Activated T-helper 1 cell treated with Interleukin-2 at 50 U/mL for 16 hours (primary cell): ENCODE results near the gene COLQ.
"Not testable (repeated sequence)": the region's sequence is repeated elsewhere in the genome, so short reads cannot be mapped to it uniquely, and the experiment has no call there.

Source experiments
- DNase-seq: peaks from one replicate; pipeline ENCODE4 v3.0.0-alpha.2; 2020; ENCODE audit warnings: low read depth

Gene COLQ

DNA sequence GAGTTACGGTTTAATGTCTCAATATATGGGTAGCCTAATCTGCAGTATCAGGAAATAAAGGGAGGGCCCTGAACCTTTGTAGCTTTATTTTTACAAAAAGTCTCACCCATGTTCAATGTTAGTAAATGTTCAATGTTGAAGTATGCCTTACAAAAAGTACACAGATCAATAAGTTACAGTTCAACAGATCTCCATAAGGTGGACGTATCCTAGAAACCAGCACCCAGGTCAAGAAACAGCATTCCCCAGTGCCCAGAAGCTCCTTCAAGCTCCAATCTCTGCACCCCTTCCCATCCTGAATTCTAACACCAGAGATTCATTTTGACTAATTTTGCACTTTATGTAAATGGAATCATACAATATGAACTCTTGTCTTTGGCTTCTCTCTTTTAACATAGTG is 31.3 kb downstream of the COLQ start:
- no peak for DNase-seq

DNA sequence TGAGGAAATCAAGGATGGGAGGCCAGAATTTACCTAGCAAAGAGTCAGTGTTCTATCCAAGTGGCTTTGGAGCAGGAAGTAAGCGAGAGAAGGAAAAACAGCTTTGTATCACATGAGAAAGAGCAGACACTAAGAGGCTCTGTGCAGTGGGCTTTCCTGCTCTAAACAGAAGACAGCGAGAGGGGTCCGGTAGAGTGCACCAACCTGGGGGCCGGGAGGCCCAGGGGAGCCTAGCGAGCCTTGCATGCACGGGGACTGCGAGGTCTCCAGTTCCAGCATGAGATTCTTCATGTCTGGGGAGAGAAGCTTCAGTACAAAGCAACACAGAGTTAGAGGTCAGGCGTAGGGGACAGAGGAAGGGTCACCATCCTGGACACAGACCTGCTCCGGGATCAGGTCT is 33.5 kb downstream of the COLQ start:
- DNase-seq, result no peak

DNA sequence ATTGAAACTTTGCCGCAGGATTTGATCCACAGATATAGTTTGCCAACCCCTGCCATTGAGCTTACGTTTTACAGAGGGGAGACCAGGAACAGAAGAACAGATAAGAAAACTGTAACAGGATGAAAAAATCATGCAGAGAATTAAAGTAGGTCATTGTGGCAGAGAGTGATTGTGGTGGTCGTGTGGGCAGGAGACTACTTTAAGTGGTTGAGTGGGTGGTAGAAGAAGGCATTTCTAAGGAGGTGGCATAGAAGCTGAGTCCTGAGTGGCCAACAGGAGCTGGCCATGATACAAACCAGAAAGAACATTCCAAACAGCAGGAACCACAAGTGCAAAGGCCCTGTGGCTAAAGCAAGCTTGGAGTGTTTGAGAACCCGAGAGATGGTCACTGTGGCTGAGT is 34.5 kb downstream of the COLQ start:
- DNase-seq, result no peak

DNA sequence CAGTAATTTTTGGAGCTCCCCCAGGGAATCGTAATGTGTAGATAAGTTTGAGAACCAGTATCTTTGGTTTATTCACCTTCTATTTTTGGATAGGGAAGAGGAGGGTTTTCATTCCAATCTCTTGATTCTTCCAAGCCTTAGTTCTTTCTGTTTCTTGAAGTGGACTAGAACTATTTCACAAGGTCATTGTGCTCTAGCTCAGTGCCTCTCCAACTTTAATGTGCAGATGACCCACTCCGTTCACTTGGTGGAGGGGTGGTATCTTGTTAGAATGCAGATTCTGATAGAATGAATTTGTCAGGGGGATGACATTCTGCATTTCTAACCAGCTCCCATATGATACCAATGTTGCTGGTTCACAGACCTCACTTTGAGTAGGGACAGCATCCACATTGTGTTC is 35.5 kb downstream of the COLQ start:
- DNase-seq, result no peak

DNA sequence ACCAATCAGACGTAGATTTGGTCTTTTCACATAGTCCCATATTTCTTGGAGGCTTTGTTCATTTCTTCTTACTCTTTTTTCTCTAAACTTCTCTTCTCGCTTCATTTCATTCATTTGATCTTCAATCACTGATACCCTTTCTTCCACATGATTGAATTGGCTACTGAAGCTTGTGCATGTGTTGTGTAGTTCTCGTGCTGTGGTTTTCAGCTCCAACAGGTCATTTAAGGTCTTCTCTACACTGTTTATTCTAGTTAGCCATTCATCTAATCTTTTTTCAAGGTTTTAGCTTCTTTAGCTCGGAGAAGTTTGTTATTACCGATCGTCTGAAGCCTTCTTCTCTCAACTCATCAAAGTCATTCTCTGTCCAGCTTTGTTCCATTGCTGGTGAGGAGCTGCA is 37.0 kb downstream of the COLQ start:
- not testable (repeated sequence) for DNase-seq

DNA sequence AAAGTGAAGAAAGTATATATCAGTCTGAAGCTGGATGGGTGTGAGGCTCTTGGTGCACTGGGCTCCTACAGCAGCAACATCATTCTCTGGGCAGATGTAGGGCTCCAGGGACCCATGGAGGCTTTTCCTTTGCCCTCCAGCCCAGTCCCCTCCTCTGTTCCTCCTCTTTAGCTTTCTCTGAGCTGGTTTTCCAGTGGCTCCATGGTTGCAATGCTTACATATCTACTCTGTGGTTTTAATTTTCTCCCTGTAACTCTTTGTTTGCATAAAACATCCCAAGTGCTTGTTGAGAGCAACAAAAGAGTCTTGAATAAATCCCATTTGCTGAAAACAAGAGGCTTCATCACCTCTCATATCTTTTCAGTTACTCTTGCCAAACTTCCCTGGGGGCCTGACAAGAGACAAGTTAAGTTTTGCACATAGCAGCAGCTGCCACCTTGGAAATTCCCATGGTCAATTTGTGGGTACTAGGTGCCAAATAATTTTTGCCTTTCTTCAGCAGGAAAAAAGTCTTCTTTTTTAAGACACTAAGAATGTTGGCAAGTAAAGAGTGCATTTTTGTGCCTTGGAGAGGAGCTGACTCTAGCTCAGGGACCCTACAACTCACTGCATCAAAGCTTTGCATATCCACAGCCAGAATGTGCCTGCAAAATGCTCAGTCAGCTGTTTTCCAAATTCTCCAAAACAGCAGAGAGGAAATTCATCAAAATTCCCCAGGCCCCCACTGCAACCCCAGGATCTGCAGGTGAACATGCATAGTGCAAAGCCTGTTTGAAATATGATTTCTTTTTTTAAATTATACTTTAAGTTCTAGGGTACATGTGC is 41.9 kb downstream of the COLQ start:
- DNase-seq, result no peak

DNA sequence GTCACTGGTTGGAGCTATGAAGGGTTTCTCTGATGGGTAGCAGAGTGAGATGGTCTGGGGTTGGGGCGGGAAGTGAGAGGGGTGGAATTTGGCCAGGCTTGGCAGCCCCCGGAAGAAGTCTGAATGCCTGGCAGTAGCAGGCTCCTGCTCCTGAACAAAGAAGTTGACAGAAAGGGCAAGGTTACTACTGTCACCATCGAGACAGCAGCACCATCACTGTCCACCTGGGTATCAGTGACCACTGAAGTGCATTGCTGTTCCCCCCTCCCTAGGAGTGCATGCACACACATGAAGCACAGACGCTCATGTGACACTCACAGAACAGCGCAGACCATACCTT is 42.9 kb downstream of the COLQ start:
- no peak for DNase-seq

DNA sequence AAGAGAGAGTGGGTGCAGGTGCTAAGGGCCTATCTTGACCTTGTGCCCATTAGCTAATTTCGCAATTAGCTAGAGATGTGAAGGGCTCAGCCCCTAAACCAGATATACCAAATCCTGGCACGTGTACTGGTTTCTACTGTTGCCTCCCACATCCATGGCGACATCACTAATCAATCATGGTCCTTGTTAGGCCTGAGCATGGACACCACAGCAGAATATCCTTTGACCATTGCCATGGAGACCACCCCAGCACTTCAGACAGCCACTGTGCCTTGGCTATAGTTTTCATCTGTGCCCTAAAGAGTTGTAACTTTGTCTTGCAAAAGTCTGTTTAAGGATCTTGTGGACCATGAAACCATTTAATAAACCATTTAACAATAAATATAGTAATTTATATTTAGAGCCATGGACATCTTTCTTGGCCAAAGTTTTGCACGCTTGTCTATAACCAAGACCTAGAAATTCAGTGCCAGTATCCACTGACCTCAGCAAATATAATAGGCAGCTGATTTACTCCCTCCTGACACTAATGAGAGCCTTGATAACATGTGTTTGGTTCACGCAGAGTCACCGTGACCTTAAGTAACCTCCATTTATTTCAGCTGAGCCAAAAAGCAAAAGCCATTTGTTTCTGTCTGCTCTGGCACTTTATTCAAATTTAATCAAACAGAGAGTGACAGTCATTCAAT is 43.4 kb downstream of the COLQ start:
- no peak for DNase-seq

DNA sequence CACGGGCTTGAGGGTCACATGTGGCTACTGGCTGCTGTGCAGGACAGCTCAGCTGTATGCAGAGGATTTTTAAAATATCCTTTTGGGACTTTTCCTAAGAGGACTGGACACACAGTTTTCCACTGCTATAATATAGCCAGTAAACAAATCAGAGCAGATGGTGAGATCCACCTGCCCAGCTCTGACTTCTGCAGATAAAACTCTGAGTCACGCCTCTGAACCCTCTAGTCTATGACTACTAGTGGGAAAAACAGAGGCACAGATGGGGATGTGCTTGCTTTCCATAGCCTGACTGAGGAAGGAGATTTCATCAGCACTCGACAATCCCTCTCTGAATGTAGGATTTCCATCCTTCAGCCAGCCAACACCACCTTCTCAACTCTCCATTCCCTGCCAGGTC is 45.1 kb downstream of the COLQ start:
- DNase-seq, result no peak

DNA sequence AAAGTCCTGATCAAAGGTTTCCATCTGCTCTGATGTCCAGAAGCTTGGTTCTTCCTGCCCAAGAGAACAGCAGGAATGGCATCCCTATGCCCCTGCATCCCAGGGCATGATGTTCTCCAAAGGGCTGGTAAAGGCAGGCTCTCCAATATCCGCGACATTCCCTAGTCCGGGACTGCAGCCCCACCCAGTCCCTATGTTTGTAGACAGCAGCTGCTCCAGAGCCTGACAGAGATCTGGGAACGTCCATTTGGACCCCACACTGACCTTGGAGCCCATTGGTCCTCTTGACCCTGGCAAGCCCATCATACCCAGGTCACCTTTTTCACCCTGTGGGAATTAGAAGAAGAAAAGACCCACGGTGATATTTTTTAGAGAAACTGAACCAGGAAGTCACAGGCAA is 46.3 kb downstream of the COLQ start:
- DNase-seq, result no peak

DNA sequence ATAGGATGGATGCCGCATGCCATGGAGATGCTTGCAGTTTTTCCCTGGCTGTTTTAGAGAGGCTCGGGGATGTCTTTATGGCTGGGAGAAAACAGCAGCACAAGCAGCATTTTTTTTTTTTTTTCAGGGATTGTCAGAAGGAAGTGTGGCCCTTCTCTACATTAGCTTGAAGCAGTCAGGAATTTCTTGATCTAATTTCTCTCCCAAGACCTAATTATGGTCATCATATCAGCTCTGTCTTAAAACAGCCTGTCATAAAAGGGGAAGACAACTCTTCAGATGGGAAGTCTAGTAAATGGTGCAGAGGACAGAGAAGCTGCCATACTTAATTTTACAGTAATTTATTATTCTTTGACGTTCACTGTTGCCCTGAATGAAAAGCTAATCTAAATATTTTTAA is 49.6 kb downstream of the COLQ start:
- DNase-seq, result no peak

DNA sequence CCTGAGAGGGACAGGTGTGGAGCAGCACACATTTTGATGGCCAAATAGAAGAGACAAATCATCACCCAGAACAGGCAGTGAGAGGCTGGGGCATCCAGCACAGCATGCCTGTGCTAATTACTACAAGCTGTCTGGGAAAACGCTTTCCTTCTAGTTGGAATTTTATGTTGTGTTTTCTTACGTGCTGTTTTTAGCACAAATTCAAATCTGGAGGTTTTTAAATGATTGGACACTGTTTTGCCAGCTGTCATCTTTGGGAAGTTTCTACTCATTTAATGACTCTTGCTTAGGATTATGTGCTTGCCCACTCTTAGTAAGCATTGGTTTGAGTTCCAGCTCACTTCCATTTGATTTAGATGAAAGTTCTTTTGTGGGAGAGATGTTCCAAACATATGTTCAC is 50.7 kb downstream of the COLQ start:
- DNase-seq, result no peak

DNA sequence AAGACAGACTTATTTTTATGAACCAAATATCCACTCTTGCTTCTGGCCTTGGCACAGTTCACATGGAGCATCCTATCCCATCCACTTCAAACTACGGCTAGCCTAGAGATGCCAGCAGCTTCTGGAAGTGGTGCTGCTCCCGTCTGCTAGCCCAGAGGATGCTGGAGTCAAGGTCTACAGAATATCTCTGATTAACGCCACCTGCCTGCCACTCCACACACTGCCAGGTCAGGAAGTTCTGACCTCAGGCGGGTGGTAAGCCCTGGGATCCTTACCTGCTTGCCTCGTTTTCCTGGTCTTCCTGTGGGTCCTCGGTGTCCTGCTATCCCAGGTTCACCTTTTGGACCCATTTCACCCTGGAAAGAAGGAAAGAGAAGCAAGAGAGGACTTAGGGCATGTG is 51.2 kb downstream of the COLQ start:
- no peak for DNase-seq

DNA sequence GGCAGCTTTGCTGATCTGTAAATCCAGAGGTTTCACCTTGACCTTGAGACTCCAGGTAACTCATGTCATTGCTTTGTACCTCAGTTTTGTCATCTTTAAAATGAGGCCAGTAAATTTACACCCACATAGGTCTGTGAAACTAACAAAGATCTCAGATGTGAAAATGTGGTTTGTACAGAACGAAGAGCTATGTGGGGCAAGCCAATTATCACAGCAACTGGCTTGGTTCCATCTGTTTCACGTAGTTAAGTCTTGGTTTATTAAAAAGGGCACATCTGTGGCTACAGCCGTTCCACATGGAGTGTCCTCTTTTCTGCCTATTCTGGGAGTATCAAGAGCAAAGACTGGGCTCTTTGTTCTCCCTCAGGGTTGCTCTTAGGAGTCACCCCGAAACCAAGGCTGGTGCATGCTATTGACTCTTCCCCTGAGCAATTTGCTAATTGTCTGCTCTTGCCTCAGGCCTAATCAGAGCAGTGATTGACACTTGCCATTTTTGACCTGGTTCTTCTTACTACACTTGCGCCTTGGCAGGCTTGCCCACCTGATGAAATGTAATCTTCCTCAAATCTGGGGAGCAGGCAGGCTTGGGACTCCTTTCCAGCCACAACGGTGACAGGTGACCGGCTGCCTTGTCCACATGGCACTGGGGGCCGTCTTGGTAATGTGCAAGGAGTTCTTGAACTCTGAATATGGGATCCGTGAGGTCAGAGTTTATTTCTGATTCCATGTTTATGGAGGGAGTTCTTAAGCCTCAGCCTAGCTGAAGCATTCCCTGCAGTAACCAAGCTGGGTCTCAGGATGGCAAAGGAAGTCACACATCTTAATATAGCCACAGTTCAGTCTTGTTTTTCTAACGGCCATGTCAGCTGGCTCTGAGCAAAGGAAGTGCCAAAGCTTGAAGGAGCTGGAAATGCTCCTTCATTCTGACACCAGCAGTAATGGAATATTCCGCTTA is 54.0 kb downstream of the COLQ start:
- no peak for DNase-seq

DNA sequence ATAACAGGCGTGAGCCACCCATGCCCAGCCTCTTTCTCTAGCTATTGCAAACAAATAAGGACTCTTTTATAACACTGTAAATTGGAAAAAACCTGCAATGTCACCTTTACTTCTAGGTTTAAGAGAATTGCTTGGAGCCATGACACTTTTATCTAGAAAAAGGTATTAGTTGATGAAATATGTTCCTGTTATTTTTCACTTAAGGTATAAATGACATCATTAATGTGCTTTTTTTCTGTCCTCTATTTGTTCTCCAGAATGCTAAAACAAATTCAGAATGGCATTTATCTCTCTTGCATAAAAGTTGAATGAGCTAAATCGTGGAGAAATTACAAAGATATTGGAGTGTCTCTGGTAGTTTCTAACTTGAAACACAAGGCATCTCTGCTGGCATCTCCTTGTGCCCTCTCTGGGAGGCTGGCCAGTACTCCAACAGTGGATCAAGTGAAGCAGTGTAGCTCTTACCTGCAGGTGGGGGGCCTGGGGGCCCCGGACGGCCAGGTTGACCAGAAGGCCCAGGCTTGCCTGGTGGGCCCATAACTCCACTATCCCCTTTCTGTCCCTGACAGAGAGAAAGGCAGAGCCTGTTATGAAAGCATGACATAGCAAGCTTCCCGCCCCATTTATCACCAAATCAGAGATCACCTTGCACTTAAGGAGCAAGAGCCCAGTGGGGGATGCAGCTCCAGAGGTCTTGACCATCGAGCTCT is 55.5 kb downstream of the COLQ start:
- no peak for DNase-seq

DNA sequence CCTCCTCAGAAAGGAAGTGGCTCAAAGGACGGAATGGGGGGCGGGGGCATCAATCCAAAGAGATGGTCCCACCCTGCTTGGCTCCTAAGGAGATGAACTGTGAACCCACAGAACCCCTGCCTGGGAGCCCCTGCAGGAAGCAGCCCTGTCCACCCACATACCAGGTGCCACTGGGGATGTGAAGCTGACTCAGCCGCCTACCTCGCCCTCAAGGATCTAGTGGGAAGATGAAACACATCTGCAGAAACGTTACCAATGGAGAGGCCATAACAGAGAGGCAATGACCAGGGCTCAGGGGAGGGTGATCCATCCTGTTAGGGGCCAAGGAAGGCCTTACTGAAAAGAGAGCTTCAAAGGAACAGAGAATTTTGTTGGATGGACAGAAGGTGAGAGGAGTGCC is 59.1 kb downstream of the COLQ start:
- no peak for DNase-seq

DNA sequence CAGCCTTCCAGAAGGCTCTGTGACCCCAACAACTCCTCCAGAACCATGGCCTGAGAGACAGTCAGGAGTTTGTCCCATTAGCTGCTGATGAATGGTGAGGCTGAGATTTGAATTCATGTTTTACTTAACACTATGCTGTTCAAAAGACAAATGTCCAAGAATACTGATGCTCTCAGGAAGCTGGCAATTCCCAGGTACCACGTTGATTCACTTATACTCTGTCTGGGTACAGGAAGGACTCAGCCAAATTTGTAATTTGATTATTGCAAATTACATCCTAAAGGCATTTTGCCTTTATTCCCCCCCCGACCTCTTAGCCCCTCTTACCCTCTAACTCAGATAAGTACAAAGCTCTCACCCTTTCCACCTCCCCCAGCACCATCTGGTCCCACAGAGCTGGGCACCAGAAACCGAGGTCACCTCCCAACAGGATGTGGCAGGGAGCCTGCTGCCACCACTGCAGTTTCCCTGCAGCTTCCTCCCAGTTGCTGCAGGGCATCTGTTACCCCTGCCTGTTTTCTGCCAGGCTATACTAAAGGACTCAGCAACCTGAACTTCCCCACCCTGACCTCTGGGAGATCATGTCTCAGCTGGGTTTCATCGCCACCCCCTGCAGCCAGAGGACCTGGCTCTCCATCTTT is 60.5 kb downstream of the COLQ start:
- DNase-seq, result no peak

DNA sequence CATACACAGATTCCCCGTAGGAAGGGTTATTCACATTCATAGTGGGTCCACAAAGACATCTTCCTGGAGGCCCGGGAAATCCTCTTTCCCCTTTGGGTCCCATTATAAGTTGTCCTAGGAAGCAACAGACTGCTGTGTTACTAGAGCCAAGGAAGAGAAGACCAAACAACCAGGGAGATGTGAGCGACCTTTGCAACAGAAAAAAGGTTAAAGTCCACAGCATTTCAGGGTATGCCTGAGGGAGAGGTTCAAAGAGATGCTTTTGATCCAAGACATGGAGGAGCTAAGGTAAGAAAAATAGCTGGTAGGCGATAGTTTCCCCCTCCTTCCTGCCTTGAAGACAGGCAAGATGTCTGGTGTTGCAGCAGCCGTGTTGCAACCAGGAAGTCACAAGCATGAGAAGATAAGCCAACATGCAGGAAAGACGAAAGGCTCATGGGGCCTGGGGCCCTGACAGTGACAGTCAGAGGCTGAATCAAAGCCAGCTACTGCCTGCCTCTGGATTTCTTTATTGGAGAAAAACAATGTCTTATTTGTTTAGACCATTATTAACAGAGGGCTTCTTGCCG is 63.2 kb downstream of the COLQ start:
- DNase-seq, result no peak

DNA sequence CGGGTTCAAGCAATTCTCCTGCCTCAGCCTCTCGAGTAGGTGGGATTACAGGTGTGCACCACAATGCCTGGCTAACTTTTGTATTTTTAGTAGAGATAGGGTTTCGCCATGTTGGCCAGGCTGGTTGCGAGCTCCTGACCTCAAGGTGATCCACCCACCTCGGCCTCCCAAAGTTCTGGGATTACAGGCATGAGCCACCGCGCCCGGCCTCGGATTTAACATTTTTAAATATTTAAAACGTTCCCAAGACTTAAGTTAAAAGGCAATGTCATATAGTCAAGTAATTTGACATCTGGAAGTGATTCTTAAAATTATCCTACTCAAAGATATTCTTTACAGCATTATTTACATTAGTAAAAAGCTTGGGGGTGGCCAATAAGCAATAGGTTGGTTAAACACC is 64.6 kb downstream of the COLQ start:
- DNase-seq, result not testable (repeated sequence)

DNA sequence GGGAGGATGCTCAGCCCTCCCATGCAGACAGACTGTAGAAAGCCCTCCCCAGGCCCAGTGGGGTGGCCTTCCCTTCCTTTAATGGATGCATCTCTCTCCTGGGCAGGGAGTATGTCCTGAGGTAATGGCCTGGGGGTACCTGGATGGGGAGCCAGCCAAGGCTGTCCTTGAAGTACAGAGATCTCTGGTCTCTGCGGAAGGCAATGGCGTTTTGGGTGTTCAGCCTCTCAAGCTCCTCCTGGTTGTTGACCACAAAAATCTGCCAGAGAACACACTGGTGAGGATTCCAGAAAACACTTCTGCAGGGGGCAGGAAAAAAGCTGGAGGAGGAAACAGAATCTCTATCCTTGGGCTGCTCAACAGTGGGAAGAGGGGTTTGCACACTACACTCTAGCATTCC is 65.2 kb downstream of the COLQ start:
- no peak for DNase-seq

DNA sequence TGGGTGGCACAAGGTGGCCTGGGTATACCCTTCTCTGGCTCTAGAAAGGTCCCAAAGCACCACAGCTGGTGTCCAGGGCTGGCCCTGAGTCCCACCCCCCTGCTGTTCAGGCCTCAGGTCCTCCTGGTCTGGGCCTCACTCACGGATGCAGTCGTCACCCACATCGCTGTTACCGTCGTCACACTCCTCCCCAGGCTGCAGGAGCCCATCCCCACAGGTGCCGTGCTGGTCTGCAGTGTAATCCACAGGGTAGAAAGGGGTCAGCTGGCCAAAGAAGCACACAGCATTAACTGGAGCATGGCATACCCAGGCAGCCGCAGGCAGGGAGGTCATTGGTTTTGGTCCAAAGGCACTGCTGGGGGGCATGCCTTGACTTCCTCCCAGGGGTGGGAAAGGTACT is 65.8 kb downstream of the COLQ start:
- DNase-seq, result no peak
